K562 (cell line): ENCODE measurements around the gene A4GNT. TPM values are rescaled to one million over a fixed set of nuclear protein-coding genes. Genes with fewer than 3 reads are reported as not detected.

Source experiments
- CGGBP1 ChIP-seq: fragments of 250-450 bp; sonication (Bioruptor Pico); IDR thresholded peaks from 2 replicates; pipeline ENCODE4 v1.9.0; 2021; ENCODE audit warnings: mild to moderate bottlenecking
- EGR1 ChIP-seq: fragments of 450-650 bp; conservative IDR thresholded peaks from 2 replicates; pipeline ENCODE4 v1.6.1; 2017; ENCODE audit warnings: mild to moderate bottlenecking
- FUS ChIP-seq: fragments of 200-400 bp; formaldehyde crosslinking; optimal IDR thresholded peaks from 2 replicates; pipeline ENCODE3; 2017; ENCODE audit warnings: low read depth, low read length
- GABPB1 ChIP-seq: sonication (generic); formaldehyde crosslinking; IDR thresholded peaks from 2 replicates; pipeline ENCODE4 v1.8.0; 2022; ENCODE audit warnings: mild to moderate bottlenecking, missing genetic modification reagents
- HEY1 ChIP-seq: fragments of 250-450 bp; sonication (Bioruptor Pico); IDR thresholded peaks from 2 replicates; pipeline ENCODE4 v1.5.0; 2020; ENCODE audit warnings: mild to moderate bottlenecking, moderate library complexity, borderline replicate concordance
- HNRNPUL1 ChIP-seq: fragments of 200-400 bp; formaldehyde crosslinking; IDR thresholded peaks from 2 replicates; pipeline ENCODE4 v1.6.1; 2017; ENCODE audit warnings: low read length
- IRF9 ChIP-seq: fragments of 450-650 bp; IDR thresholded peaks from 2 replicates; pipeline ENCODE4 v1.6.1; 2016; ENCODE audit warnings: missing biosample characterization, missing genetic modification characterization
- MBD2 ChIP-seq: sonication (generic); IDR thresholded peaks from 2 replicates; pipeline ENCODE4 v1.6.1; 2016; ENCODE audit warnings: low read depth, borderline replicate concordance
- MYBL2 ChIP-seq, 2 experiments: fragments of 450-650 bp in 1 of 2; sonication (generic) in 1 of 2; formaldehyde crosslinking in 1 of 2; IDR thresholded peaks; 2 replicates each; pipeline versions ENCODE4 v1.6.1 to v1.8.1; 2017 to 2022; ENCODE audit warnings: borderline replicate concordance in 1 of 2, inconsistent platforms in 1 of 2, low read depth in 1 of 2, mild to moderate bottlenecking in 1 of 2, missing genetic modification reagents in 1 of 2, moderate library complexity in 1 of 2
- NR1H2 ChIP-seq: sonication (generic); formaldehyde crosslinking; IDR thresholded peaks from 2 replicates; pipeline ENCODE4 v1.4.0; 2020; ENCODE audit warnings: mild to moderate bottlenecking, missing genetic modification reagents
- PCBP1 ChIP-seq: fragments of 200-400 bp; formaldehyde crosslinking; IDR thresholded peaks from 2 replicates; pipeline ENCODE4 v1.6.1; 2018; ENCODE audit warnings: mild to moderate bottlenecking, low read depth, low read length; ENCODE audit not compliant: poor library complexity, severe bottlenecking
- RFX5 ChIP-seq: IDR thresholded peaks from 2 replicates; pipeline ENCODE4 v1.6.1; 2011; ENCODE audit warnings: low read depth, mild to moderate bottlenecking, improper control_type of control experiment, low read length
- SMAD2 ChIP-seq: fragments of 150-350 bp; IDR thresholded peaks from 2 replicates; pipeline ENCODE4 v1.6.1; 2014; ENCODE audit warnings: low read depth, mild to moderate bottlenecking, low read length
- SMARCA5 ChIP-seq: fragments of 450-650 bp; IDR thresholded peaks from 2 replicates; pipeline ENCODE4 v1.6.1; 2016
- VEZF1 ChIP-seq: fragments of 200-800 bp; sonication (Bioruptor generic); IDR thresholded peaks from 2 replicates; pipeline ENCODE4 v1.6.1; 2017; ENCODE audit warnings: missing genetic modification characterization, missing compliant biosample characterization
- ZC3H4 ChIP-seq: sonication (generic); formaldehyde crosslinking; IDR thresholded peaks from 2 replicates; pipeline ENCODE4 v1.9.0; 2021; ENCODE audit warnings: missing genetic modification reagents, borderline replicate concordance
- ZNF395 ChIP-seq: fragments of 200-800 bp; sonication (Bioruptor generic); IDR thresholded peaks from 2 replicates; pipeline ENCODE4 v1.6.1; 2017; ENCODE audit warnings: missing genetic modification characterization, missing compliant biosample characterization
- ZNF431 ChIP-seq: sonication (generic); formaldehyde crosslinking; IDR thresholded peaks from 2 replicates; pipeline ENCODE4 v1.8.0; 2022; ENCODE audit warnings: mild to moderate bottlenecking, missing genetic modification reagents
- ZNF449 ChIP-seq: fragments of 250-450 bp; sonication (Bioruptor Pico); IDR thresholded peaks from 2 replicates; pipeline ENCODE4 v1.8.0; 2022; ENCODE audit warnings: moderate library complexity, mild to moderate bottlenecking, inconsistent platforms
- ZNF639 ChIP-seq, 2 experiments: fragments of 200-800 bp in 1 of 2; sonication (Bioruptor generic) in 1 of 2; sonication (generic) in 1 of 2; formaldehyde crosslinking in 1 of 2; IDR thresholded peaks in 1 of 2; conservative IDR thresholded peaks in 1 of 2; 2 replicates each; pipeline versions ENCODE4 v1.5.0 to v1.6.1; 2016 to 2020; ENCODE audit warnings: missing compliant biosample characterization in 1 of 2, missing genetic modification characterization in 1 of 2, missing genetic modification reagents in 1 of 2
- polyA plus RNA-seq, 8 experiments: library from polyadenylated mRNA; depleted of rRNA in 4 of 8; stranded (reverse) in 5 of 8; unstranded in 3 of 8; fragments of >200 nt; fragmentation: Nextera tagmentation in 2 of 8; fragmentation: Illumina TruSeq in 1 of 8; extraction: Ambion mirVana in 2 of 8; extraction: Trizol in 1 of 8; gene quantifications; 2 replicates each; pipeline versions ENCODE4 v1.2.1 to v1.2.3, GENCODE V29; 2011 to 2014; ENCODE audit warnings: inconsistent platforms in 1 of 8, missing spikeins in 1 of 8
- total RNA-seq, 7 experiments: library from RNA; depleted of rRNA in 6 of 7; stranded (reverse); fragments of >200 nt in 6 of 7; fragmentation: Illumina TruSeq in 2 of 7; extraction: Trizol in 2 of 7; gene quantifications; 2 replicates each; pipeline versions ENCODE4 v1.2.1 to v1.2.3, GENCODE V29; 2011 to 2021; ENCODE audit warnings: low replicate concordance in 1 of 7

A4GNT gene
- total and polyA plus RNA-seq, 9 of the 15 experiments (the other 6 are each of a cell fraction or from before 2014, with no cell fraction given): not detected

GRCh38 chr3:138174421-138175131 lies 42.4 kb upstream of the A4GNT start, which contains the start of gene DBR1 (continued):
- 0 out of 2 replicates have a peak, but pooled peaks have one; percentile 23 for TF ChIP-seq ZNF395 (CRISPR knock-in tag)
- TF ChIP-seq MYBL2 (IDR thresholded peaks at IDR 0.05; ENCODE audit: low read depth): no peak
- no peak for TF ChIP-seq MYBL2 (CRISPR knock-in tag; IDR thresholded peaks at IDR 0.05; ENCODE audit: borderline replicate concordance)
- TF ChIP-seq ZNF639 (CRISPR knock-in tag; conservative IDR thresholded peaks at IDR 0.05 in 1 of 2, IDR thresholded peaks at IDR 0.05 in 1 of 2): no peak
- no peak for TF ChIP-seq EGR1
- no peak for TF ChIP-seq ZC3H4 (CRISPR knock-in tag)
- peak; percentile 80 for TF ChIP-seq GABPB1 (CRISPR knock-in tag)
- TF ChIP-seq MBD2: no peak
- TF ChIP-seq RFX5: no peak
- TF ChIP-seq ZNF431 (CRISPR knock-in tag): no peak
- TF ChIP-seq FUS: no peak
- TF ChIP-seq NR1H2 (CRISPR knock-in tag): no peak
- TF ChIP-seq PCBP1: peak; percentile 62
- no peak for TF ChIP-seq IRF9
- no peak for TF ChIP-seq CGGBP1 (CRISPR knock-in tag)
- no peak for TF ChIP-seq SMARCA5
- no peak for TF ChIP-seq HNRNPUL1
- no peak for TF ChIP-seq SMAD2
- TF ChIP-seq VEZF1 (CRISPR knock-in tag): no peak
- no peak for TF ChIP-seq ZNF449 (CRISPR knock-in tag)
- no peak for TF ChIP-seq HEY1 (CRISPR knock-in tag)
